Loucy (cell line): ENCODE measurements around the gene ART3.

ENCODE experiments used
- CTCF ChIP-seq: fragments of 200-600 bp; sonication (generic); conservative IDR thresholded peaks from 2 replicates; pipeline ENCODE4 v1.5.1; 2014; ENCODE audit warnings: mild to moderate bottlenecking, antibody characterized with exemption, low read length
- EZH2phosphoT487 ChIP-seq: fragments of 200-600 bp; IDR thresholded peaks from 2 replicates; pipeline ENCODE4 v1.6.1; 2018; ENCODE audit warnings: antibody characterized with exemption, mild to moderate bottlenecking, moderate library complexity, borderline replicate concordance

GRCh38 chr4:76144546-76144945 lies 70.0 kb downstream of the ART3 start:
- TF ChIP-seq CTCF (no peak), EZH2phosphoT487 (no peak)
